HG02938 (cell line): Measurements from ENCODE around the gene EXOG.

ENCODE experiments used
- ATAC-seq: cut with Tn5 transposase; IDR thresholded peaks from one replicate; pipeline ENCODE4 v1.9.1; 2021; ENCODE audit warnings: mild to moderate bottlenecking, moderate library complexity; ENCODE audit not compliant: unreplicated experiment

Gene EXOG

DNA sequence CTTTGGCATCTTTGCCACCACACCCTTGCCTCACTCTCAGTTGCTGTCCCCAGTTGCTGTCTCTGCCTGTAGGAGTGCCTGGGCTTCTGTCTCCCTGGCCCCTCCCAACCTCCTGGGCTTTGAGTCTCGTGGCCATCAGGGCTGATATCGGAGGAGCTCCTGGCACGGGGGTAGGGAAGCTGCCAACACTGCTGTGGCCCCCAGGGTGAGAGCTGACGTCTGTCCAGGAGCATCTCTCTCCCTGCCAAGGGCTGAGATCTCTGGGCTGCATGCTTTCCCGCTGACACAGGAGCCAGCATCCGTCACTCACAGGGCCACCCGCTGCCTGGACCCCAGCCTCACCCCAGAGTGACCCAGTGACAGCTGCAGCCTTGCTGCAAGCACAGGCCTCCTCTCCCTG, 47.4 kb downstream of the EXOG start:
- ATAC-seq, result no peak

DNA sequence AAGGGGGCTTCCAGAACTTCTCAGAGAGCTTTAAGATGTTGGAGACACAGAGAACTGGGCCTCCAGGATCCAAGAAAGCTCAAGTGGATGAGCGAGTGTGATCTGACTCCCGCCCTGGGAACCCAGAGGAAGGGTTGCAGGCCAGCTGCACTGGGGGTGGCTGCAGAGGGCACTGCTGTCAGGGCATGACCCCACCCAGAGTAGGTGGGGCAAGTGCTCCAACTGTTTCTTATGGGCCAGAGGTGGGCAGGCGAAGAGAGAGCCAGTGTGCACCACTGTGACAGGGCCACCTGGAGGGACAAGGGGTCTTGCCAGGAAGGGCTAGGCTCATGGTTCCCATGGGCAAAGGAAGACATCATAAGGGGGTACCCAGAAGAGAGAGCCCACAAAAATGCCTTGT, 48.8 kb downstream of the EXOG start:
- ATAC-seq, result no peak

DNA sequence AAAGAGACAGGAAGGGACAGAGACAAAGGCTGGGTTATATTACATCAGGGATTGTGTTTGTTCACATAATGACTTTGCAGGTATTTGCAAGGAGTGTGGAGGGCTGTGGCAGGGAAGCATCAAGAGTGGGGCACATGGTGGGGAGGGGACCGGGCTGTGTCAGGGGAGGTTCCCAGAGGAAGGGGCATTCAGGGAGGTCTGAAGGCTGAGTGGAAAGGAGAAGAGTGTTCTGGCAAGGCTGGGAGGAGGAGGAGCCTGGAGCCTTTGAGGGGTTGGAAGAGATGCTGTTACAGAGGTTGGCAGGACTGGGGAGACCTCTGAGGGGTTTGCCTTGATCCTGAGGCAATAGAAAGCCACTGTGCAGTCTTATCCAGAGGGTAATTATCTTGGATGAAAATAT, 49.4 kb downstream of the EXOG start:
- ATAC-seq, result no peak

DNA sequence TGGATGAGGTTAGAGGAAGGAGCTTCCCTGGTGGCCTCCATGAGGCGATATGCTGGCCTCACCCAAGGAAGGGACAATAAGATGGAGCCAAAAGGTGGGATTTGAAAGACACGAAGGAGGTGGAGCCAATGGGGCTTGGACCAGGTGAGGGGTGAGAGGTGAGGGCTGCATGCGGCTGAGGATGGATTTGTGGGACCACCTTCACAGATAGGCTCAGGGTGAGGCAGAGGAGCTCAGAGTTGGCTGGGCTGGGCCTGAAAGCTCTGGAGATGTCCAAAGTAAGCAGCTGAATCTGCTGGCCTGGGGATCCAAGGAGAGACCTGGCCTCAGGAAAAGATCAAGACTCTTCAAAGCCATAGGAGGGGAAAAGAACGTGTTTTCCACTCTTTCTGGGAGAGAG, 49.8 kb downstream of the EXOG start:
- ATAC-seq, result no peak

DNA sequence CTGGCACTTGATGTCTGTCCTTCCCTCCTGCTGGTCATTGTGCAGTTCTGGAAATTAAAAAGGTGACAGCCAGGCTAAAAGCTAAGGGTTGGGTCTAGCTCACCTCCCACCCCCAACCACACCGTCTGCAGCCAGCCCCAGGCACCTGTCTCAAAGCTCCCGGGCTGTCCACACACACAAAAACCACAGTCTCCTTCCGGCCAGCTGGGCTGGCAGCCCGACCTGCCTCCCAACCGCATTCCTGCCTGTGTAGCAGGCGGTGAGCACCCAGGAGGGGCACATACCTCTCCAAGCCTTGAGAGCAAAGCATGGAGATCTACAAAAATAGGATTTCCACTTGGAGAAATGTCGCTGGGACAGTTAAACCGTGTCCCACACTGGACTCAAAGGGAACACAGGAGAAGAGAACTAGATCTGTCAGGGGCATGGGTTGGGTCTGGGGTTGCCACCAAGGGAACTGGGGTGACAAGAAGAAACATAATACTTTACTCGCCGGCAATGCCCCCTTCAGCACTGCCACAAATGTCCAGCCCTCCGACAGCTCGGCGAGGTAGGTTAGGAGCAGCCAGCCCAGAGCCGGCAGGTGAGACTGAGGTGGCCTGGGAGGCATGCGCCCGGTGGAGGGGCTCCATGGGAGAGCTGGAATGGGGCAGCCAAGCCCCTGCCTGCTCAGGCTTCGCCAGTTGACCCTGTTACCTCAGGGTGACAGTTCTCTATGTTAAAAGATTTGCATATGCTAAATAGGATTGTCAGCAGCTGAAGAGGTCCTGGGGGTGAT, 52.2 kb downstream of the EXOG start:
- no peak for ATAC-seq

DNA sequence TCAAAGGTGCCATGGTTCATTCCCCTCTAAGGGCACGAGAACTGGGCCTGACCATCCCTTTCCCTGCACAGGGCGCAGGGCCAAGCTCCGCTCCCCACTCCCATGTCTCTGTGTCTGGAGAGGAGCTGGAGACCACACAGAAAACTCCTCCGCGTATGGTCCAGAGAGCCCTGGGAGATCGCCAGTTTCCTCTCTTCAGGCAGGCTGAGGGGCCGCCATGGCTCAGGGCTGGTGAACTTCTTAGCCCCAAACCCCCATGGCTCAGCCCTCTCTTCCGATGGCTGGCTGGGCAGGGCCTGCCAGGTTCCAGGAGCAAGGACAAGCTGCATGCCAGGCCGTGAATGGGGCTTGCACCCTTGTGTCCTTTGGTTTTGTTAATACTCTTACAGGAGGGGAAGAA, 52.9 kb downstream of the EXOG start:
- no peak for ATAC-seq

DNA sequence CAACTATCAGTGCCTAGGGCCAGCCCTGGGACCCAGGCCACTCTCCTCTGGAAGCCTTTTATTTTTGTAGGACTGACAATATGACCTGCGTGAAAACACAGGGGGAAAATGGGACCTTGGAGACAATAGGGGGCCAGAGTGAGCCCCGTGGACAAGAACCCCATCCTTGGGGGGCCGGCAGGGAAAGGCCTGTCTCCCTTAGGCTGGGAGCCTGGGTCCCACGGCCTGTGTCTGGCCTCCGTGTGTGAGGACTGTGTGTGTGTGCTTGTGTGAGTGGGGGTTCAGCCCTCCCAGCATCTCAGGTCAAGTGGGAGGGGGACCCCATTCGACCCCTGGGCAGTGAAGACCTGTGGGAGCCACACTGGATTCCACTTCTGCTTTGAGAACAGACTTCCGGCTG, 53.3 kb downstream of the EXOG start:
- ATAC-seq, result no peak

DNA sequence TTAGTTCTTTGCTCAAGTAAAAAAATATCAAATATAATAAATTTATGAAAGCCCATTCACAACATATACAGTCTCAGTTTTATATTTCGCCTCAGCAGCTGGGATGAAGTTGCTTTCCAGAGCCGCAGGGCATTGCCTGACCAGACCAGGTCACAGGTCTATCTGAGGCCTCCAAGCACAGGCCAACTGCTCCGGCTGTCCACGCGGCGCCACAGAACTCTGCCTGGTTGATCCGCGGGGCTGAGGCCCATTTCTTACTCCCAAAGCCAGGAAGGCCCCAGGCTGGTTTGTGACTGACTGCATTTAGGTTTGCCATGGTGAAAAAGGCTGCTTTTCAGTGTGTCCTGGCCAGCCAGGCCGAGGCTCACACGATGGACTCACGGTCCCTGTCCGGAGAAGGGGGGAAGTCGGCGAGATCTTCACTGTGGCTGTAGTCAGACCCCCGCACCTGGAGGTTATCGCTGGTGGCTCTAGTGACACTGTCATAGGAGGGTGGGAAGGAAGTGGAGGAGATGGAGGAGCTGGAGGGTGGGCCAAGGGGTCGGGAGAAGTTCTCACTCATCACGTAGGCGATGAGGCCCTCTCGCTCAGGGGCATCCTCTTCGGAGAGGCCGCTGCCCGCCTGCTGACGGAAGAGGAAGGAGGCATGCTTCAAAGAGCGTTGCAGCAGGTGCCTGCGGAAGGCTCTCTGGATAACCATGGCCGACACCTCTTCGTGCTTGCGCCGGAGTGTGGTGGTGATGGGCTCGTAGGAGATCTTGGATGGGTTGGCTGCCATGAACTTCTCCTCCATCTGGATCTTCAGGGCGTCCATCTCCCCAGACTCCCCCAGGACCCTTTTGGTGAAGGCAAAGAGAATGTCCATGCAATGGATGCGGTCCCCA, 54.1 kb downstream of the EXOG start:
- no peak for ATAC-seq

DNA sequence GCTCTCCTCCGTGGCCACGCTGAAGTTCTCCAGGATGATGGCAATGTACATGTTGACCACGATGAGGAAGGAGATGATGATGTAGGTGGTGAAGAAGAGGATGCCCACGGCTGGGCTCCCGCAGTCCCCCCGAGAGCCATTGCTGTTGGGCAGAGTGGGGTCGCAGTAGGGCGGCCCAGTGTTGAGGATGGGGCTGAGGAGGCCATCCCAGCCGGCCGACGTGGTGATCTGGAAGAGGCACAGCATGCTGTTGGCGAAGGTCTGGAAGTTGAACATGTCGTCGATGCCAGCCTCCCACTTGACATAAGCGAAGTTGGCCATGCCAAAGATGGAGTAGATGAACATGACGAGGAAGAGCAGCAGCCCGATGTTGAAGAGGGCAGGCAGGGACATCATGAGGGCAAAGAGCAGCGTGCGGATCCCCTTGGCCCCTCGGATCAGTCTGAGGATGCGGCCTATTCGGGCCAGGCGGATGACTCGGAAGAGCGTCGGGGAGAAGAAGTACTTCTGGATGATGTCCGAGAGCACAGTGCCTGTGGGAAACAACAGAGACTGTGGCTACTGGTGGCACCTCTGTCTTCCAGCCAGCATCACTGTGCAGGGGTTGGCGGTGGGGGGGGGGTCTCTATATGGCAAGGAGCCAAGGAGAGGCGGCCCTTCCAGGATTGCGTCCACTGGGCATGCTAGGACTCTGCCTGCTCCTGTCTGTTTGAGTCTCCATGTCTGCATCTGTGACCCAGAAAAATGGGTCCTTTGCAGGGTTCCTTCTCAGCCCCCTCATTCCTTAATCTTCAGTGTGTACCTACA, 55.1 kb downstream of the EXOG start:
- no peak for ATAC-seq

DNA sequence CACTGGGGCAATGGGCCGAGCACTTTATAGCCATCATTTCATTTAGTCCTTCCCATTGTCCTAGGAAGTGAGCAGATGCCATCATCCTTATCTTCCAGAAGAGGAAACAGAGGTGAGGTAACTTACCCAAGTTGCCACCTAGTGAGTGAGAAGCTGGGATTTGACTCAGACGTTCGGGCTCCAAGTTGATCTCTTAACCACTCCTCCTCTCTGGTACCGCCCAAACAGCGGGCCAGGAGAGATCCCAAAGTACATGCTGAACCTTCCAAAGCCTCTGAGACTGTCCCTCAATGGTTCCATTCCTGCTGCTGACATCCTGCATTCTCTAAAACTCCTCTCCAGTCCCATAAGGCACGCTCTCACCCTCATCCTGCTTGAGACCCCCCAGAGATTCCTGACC, 56.2 kb downstream of the EXOG start:
- no peak for ATAC-seq

DNA sequence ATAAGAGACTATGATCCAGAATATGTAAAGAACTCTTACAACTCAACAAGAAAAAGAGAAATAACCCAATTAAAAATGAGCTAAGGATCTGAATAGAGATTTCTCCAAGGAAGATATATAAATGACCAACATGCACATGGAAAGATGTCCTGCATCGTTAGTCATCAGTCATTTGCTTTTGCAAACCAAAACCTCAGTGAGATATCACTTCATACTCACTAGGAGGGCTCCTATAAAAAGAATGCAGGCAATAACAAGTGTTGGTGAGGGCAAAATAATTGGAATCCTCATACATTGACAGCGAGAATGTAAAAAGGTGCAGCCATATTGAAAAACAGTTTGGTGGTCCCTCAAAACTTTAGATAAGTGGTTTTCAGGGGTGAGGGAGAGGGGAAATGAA, 56.9 kb downstream of the EXOG start:
- ATAC-seq, result no peak

DNA sequence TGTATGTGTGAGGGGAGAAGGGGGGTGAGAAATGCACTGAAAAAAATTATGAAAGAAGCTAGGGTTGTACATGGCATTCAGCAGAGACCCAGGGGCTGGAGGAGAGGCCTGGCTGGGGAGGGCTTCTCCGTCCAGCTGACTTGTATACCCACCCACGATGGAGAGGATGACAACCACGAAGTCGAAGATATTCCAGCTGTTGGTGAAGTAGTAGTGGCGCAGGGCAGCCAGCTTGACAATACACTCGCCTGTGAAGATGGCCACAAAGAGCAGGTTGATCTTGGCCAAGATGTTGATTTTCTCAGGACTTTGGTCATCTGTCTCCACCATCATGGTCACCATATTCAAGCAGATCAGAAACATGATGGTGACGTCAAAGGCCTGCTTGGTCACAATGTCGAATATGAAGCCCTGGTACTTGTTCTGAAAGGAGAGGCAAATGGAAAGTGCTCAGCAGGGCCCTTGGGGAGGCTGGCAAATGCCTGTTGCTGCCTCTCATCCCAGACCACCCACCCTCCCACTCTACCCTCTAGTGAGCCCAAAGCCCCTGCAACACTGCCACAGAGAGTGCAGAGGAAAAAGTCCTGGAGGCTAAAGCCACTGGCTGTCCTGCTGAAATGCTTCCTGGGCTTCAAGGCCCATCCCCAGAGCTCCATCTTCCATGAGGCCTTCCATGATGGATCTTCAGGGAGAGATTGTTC, 58.1 kb downstream of the EXOG start:
- ATAC-seq, result no peak

DNA sequence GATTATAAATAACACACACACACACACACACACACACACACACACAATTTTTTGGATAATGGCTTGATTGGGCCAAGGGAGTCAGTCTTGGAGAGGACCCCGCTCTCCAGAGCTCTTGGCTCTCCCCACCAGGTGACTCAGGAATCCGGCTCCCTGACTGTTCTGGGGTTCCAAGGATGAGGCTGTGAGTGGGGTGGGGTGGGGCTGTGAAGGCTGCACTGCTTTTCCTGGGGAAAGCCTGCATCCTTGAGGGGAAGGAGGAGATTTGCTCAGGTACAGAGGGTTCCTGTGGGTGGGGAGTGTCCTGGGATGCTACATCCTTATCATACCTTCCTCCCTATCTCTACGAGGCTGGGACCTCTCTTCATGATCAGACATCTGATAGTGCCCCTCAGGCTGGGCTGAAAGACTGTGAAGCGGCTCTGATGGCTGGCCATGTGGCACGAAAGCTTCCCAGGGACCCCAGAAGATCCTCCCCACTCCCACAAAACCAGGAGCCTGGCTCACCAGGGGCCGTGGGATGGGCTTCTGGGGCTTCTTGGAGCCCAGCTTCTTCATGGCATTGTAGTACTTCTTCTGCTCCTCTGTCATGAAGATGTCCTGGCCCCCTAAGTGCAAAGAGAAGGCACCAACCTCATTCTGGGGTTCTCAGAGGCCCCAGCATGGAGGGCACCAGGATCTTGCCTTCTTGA, 59.2 kb downstream of the EXOG start:
- no peak for ATAC-seq

DNA sequence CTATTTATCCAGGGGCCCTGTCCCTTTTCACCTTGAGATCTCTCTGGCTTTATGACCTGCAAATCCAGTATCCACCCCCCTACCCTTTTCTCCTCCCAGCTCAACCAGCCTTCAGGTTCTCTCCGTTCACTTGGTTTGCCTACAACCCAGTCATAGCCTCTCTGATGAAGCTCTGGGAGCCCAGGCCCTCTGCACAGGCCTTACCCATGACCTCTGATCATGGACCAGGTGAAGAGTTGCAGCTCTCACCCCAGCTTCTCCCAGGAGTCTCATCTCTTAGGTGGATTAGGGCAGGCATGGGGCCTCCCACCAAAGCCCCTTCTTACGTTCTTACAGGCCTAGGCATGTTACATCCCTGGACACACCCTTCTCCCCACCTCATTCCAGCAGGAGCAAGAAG, 59.8 kb downstream of the EXOG start:
- no peak for ATAC-seq

DNA sequence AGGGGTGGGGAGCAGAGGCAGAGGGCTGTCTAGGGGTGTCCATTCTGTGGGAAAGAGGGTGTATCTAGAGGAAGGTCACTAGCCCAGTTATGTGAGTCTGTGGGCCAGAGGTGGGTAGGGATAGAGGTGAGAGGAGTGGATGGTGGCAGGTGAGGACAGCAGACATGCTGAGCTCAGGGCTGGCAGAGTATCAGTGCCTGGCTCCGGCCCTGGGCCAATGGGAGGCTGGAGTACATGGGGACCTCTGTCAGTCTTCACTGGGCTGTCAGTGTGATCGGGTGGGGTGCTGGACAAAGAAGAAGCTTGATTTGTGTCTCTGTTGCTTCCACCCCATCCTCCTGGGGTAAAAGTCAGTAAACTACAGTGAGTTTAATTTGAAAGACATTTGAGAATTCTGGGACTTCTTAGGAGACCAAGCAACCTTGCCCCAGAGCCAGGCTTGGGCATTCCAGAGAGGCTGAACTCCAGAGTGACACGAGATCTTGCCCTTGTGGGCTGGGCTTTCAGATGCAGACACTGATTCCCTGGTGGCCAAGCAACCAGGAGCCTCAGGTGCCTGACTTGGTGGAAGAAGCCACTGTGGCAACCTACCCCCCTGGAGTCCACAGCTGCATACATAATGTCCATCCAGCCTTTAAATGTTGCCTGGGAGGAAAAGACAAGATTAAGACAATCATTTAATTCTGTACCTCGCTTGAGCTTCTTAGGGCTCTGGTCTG, 60.7 kb downstream of the EXOG start:
- no peak for ATAC-seq

DNA sequence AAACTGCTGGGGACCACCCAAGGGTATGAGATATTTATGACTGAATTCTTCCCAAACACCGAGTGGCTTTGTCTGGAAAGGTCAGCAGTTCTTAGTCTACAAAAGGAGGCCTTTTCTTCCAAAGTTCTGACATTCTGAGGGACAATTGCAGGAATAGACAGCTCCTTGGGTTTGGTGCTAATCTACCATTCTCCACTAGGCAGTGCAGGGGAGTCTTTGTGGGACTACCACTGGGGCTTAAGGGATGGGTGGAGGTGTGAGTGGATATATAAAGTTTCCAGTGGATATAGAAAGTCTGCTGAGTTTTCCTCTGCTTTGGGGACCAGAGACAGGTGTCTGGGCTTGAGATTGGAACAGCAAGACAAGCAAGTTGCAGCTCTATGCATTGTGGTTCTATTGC, 62.7 kb downstream of the EXOG start:
- ATAC-seq, result no peak

DNA sequence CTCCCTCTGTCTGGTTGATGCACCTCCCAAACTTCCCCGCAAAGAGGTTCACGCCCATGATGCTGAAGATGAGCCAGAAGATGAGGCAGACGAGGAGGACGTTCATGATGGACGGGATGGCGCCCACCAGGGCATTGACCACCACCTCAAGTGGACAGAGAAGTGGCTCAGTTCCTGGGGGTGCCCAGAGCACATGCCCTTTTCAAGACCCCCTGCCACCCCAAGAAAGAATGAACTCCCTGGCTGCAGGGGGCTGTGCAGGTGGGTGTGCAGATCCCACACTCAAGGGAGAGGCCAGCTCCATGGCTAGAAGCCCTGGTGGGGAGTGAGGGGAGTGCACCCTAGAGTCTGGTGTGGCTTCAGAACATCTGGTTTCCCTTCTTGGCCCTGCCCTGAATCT, 64.1 kb downstream of the EXOG start:
- no peak for ATAC-seq

DNA sequence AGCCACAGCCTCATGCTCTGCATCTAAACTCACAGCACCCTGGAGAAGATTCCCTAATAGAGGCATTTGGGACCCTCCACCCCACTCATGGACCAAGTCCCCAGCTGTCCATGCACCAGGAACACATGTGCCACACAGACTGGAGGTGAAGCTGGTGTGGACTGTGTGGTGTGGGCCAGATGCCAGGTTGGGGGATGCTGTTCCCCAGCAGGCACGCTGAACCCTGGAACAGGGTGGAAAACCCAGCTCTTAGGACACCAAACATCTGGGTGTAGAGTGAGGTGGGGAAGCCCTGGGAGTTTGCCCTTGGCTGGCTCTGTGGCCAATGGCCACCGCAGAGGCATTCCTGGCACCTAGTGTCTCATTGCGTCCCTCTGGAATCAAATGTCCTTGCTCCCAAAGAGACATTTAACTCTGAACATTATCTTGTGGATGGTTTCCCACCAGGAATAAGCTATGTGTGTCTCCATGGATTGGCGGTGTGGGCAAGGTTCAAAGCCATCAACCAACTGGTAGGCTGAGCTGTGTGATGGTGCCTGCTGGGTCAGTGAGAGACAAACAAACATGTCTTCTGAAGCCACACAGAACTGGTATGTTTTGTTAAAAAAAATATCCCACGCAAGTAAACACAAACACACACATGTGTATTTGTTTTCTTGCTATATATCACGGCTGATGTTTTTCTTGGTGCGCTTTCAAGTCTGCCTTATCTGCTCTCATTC, 65.0 kb downstream of the EXOG start:
- ATAC-seq, result no peak
